ENCODE results near the gene SEMA4A.

The SEMA4A gene

DNA sequence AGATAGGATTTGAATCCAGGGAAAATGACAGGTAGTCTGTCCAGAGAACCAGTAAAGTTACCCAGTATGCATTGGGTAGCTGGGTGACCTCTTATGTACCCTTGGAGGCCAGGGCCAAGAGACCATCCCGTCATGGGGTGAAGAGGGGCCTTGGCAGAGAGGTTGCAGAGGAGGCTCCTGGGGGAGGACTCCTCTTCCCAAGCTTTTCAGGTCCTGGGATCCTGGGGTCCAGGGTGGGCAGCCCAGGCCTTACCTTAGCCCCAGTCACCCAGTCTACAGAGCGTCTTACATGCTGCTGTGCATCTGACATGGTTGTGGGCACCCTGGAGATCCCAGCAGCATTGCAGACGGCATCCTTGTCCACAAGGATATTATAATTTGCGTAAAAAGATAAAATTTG is 73.4 kb downstream of the SEMA4A start:
- H3K4me3 ChIP-seq (ENCODE audit: low read length) = no peak overlapping the region
- no peak for DNase-seq (ENCODE audit: low read depth)
- no peak for TF ChIP-seq CTCF (conservative IDR thresholded peaks at IDR 0.05; ENCODE audit: low read length)

All from AG10803 (cell line).